ENCODE measurements around the gene MDFIC. TPM values are rescaled to one million over a fixed set of nuclear protein-coding genes. Genes with fewer than 3 reads are reported as not detected.
"Not testable (repeated sequence)": the region's sequence is repeated elsewhere in the genome, so short reads cannot be mapped to it uniquely, and the experiment has no call there.

The MDFIC gene
- total RNA-seq, 1 donor from 2014 or later, result 39.0 TPM

GRCh38 chr7:114886241-114886640 lies 35.7 kb upstream of the MDFIC start:
- DNase-seq (no peak), ATAC-seq (no peak)
- Histone ChIP-seq H3K36me3 (no peaks in the 10 kb centered on the region), H3K27me3 (no peaks in the 10 kb centered on the region), H3K9me3 (no peaks in the 10 kb centered on the region), H3K4me1 (no peaks in the 10 kb centered on the region), H3K4me3 (no peak overlapping the region), H3K27ac (no peak overlapping the region)
- intact Hi-C loops (cut with DNase I), result no loop called here
- no peak for TF ChIP-seq CTCF (IDR thresholded peaks at IDR 0.05)

- H3K27ac ChIP-seq; H3K27me3 ChIP-seq; H3K4me3 ChIP-seq; ATAC-seq; H3K9me3 ChIP-seq; H3K36me3 ChIP-seq; DNase-seq; H3K4me1 ChIP-seq; intact Hi-C loops (cut with DNase I): not testable (repeated sequence)
Measured at GRCh38 chr7:114889116-114889515, 32.8 kb upstream of the MDFIC start.

- no peak for ATAC-seq
- no peak for DNase-seq
- Histone ChIP-seq H3K4me1 (no peaks in the 10 kb centered on the region), H3K27me3 (no peaks in the 10 kb centered on the region), H3K9me3 (peaks cover 3% of the 10 kb centered on the region), H3K36me3 (no peaks in the 10 kb centered on the region), H3K4me3 (no peak overlapping the region), H3K27ac (no peak overlapping the region)
- intact Hi-C loops (cut with DNase I), result no loop called here
- TF ChIP-seq CTCF (IDR thresholded peaks at IDR 0.05), result no peak
Measured at GRCh38 chr7:114889646-114890285, 32.1 kb upstream of the MDFIC start.

GRCh38 chr7:114890561-114890960 lies 31.3 kb upstream of the MDFIC start:
- Histone ChIP-seq H3K27me3 (no peaks in the 10 kb centered on the region), H3K4me1 (no peaks in the 10 kb centered on the region), H3K36me3 (no peaks in the 10 kb centered on the region), H3K4me3 (no peak overlapping the region), H3K27ac (no peak overlapping the region), H3K9me3 (peaks cover 3% of the 10 kb centered on the region)
- no peak for ATAC-seq
- intact Hi-C loops (cut with DNase I), result no loop called here
- no peak for DNase-seq
- TF ChIP-seq CTCF (IDR thresholded peaks at IDR 0.05), result no peak

- ATAC-seq, result no peak
- H3K4me3 ChIP-seq, result no peak overlapping the region
- intact Hi-C loops (cut with DNase I), result no loop called here
- DNase-seq, result no peak
- H3K4me1 ChIP-seq, result no peaks in the 10 kb centered on the region
- H3K27me3 ChIP-seq, result no peaks in the 10 kb centered on the region
- H3K9me3 ChIP-seq, result no peaks in the 10 kb centered on the region
- H3K36me3 ChIP-seq, result no peaks in the 10 kb centered on the region
- TF ChIP-seq CTCF (IDR thresholded peaks at IDR 0.05), result no peak
- no peak overlapping the region for H3K27ac ChIP-seq
Measured at GRCh38 chr7:114900127-114900526, 21.8 kb upstream of the MDFIC start.

- Histone ChIP-seq H3K9me3 (no peaks in the 10 kb centered on the region), H3K27ac (no peak overlapping the region), H3K36me3 (no peaks in the 10 kb centered on the region), H3K27me3 (no peaks in the 10 kb centered on the region), H3K4me1 (no peaks in the 10 kb centered on the region), H3K4me3 (no peak overlapping the region)
- intact Hi-C loops (cut with DNase I), result no loop called here
- ATAC-seq, result no peak
- TF ChIP-seq CTCF (IDR thresholded peaks at IDR 0.05), result no peak
- no peak for DNase-seq
Measured at GRCh38 chr7:114901771-114902170, 20.1 kb upstream of the MDFIC start.
